Measurements from ENCODE around the gene CACNB1. TPM values are rescaled to one million over a fixed set of nuclear protein-coding genes. Genes with fewer than 3 reads are reported as not detected.

The CACNB1 gene
- 17.5 and 20.0 TPM in 2 replicates for total RNA-seq (2021)
- long read RNA-seq, partial matches to known transcripts = 2 of 9 reads
- long read RNA-seq, other reads (novel, unspliced or antisense) = 3 of 9 reads

GRCh38 chr17:39197380-39198185 is at the start of gene CACNB1:
TSS of gene CACNB1 (minus strand) at chr17:39197669. CDS start at chr17:39197495, 174 bp downstream.
- DNase-seq = peak; percentile 95
- Histone ChIP-seq H3K79me1 (ENCODE audit: insufficient read depth, low read depth, low read length, poor library complexity, severe bottlenecking) (peaks cover 4% of the 10 kb centered on the region), H3K27me3 (ENCODE audit: insufficient read depth, low read length) (no peaks in the 10 kb centered on the region), H2BK120ac (ENCODE audit: low read depth, low read length, poor library complexity, severe bottlenecking) (no peak within 1 kb of the TSS), H2BK5ac (ENCODE audit: insufficient read length, low read length) (no peak within 1 kb of the TSS), H3K9ac (ENCODE audit: extremely low read depth, insufficient read length, low read length) (peak within 1 kb of the TSS; percentile 43), H3K79me2 (ENCODE audit: insufficient read depth, low read length) (peaks cover 9% of the 10 kb centered on the region; the same call in 1 of the 2 replicates), H2BK20ac (ENCODE audit: low read depth, low read length, poor library complexity, severe bottlenecking) (no peak within 1 kb of the TSS), H4K91ac (ENCODE audit: insufficient read length, low read depth, low read length) (no peak within 1 kb of the TSS), H3K23ac (ENCODE audit: insufficient read length, low read depth, low read length) (no peak within 1 kb of the TSS), H2BK15ac (ENCODE audit: low read depth, low read length) (no peak within 1 kb of the TSS), H3T11ph (ENCODE audit: low read length) (no peak within 1 kb of the TSS), H3K4me1 (ENCODE audit: insufficient read depth, low read length) (peaks cover 4% of the 10 kb centered on the region; the same call in 1 of the 2 replicates), H3K9me3 (ENCODE audit: control insufficient read depth, low read depth, low read length) (no peaks in the 10 kb centered on the region), H3K18ac (ENCODE audit: insufficient read length, low read depth, low read length) (no peak within 1 kb of the TSS), H4K8ac (replicated peaks; ENCODE audit: insufficient read length, low read depth, low read length) (no peak within 1 kb of the TSS), H2BK12ac (ENCODE audit: insufficient read length, low read depth, low read length) (no peak within 1 kb of the TSS), H3K14ac (ENCODE audit: insufficient read depth, low read length) (peak within 1 kb of the TSS; percentile 68), H3K4me2 (ENCODE audit: insufficient read depth, insufficient read length, low read length) (peak within 1 kb of the TSS; percentile 68), H4K5ac (ENCODE audit: insufficient read length, low read depth, low read length) (no peak within 1 kb of the TSS), H2AFZ (ENCODE audit: low read length) (no peak within 1 kb of the TSS), H4K20me1 (ENCODE audit: control insufficient read depth, insufficient read depth, insufficient read length) (peaks cover 4% of the 10 kb centered on the region), H3K23me2 (ENCODE audit: insufficient read length, low read depth, low read length, poor library complexity, severe bottlenecking) (peaks cover 15% of the 10 kb centered on the region), H3K4ac (ENCODE audit: low read depth, low read length) (no peak within 1 kb of the TSS), H2AK5ac (ENCODE audit: insufficient read length, low read length) (no peak within 1 kb of the TSS), H3K56ac (ENCODE audit: insufficient read length, low read depth, low read length) (no peak within 1 kb of the TSS), H3K27ac (ENCODE audit: insufficient read length, low read depth, low read length) (no peak within 1 kb of the TSS)
- Mint-ChIP-seq H3K9me3 (peaks cover 0 to 7% of the 10 kb centered on the region in 2 experiments; a peak in 1 of 5 replicates), H3K4me1 (peaks cover 37 to 55% of the 10 kb centered on the region in 2 experiments), H3K36me3 (ENCODE audit: insufficient read depth in 1 of 3, low read depth in 3 of 3) (peaks cover 29 to 39% (median 38%) of the 10 kb centered on the region in 3 experiments), H3K4me3 (peak within 1 kb of the TSS; percentile 98), H3K27me3 (ENCODE audit: low read depth) (no peaks in the 10 kb centered on the region), H3K27ac (peak within 1 kb of the TSS in 2 of 3 experiments; percentile 80 to 88; a peak in 3 of 7 replicates)
- no peak for TF ChIP-seq CTCF (conservative IDR thresholded peaks at IDR 0.05)
- no CpG with 5 or more reads among the region's 55 CpGs for WGBS (ENCODE audit: extremely low coverage, insufficient read length, low lambda C conversion rate)

All from H9 (cell line).